Activated CD8-positive, alpha-beta memory T cell treated with anti-CD3 and anti-CD28 coated beads for 1 hour (primary cell): ENCODE data around the gene GRB7.
"Not testable (repeated sequence)": the region's sequence is repeated elsewhere in the genome, so short reads cannot be mapped to it uniquely, and the experiment has no call there.

Experiments
- DNase-seq, 2 donors: peaks; one replicate each; pipeline ENCODE4 v3.0.0-alpha.2; 2020; ENCODE audit warnings: low read depth in 1 of 2; ENCODE audit errors: extremely low read depth in 1 of 2

Gene GRB7

GRCh38 chr17:39737760-39738567 lies at the start of gene GRB7:
TSS of gene GRB7 (plus strand) at chr17:39737938. CDS start at chr17:39742302, 4,364 bp downstream.
- DNase-seq, result no peak

- no peak for DNase-seq
These were observed 49.3 kb upstream of the GRB7 start for GRCh38 chr17:39688475-39688835.

GRCh38 chr17:39688945-39689344 lies 48.8 kb upstream of the GRB7 start:
- DNase-seq, result no peak

GRCh38 chr17:39694593-39694992 lies 43.1 kb upstream of the GRB7 start:
- no peak for DNase-seq

- no peak for DNase-seq
These were observed 42.7 kb upstream of the GRB7 start for GRCh38 chr17:39695089-39695474.

GRCh38 chr17:39696731-39697130 lies 41.0 kb upstream of the GRB7 start:
- no peak for DNase-seq

- no peak for DNase-seq
These were observed 39.8 kb upstream of the GRB7 start for GRCh38 chr17:39697961-39698360.

GRCh38 chr17:39699157-39699817 lies 38.5 kb upstream of the GRB7 start:
- not testable (repeated sequence) for DNase-seq

- DNase-seq, result no peak
These were observed 38.0 kb upstream of the GRB7 start, which contains the start of gene ERBB2 for GRCh38 chr17:39699818-39700147. TSS of gene ERBB2 (plus strand) at chr17:39700064. CDS start at chr17:39700239, 175 bp downstream.

- no peak for DNase-seq
These were observed 37.4 kb upstream of the GRB7 start for GRCh38 chr17:39700148-39700987.

- no peak for DNase-seq
These were observed 36.5 kb upstream of the GRB7 start for GRCh38 chr17:39701012-39701783.

- DNase-seq, result no peak
These were observed 35.8 kb upstream of the GRB7 start for GRCh38 chr17:39701784-39702422.

- DNase-seq, result no peak
These were observed 34.5 kb upstream of the GRB7 start for GRCh38 chr17:39702901-39703893.

GRCh38 chr17:39703913-39704312 lies 33.8 kb upstream of the GRB7 start:
- DNase-seq, result no peak

GRCh38 chr17:39704821-39705551 lies 32.8 kb upstream of the GRB7 start:
- no peak for DNase-seq

- DNase-seq, result no peak
These were observed 31.9 kb upstream of the GRB7 start for GRCh38 chr17:39705786-39706348.

GRCh38 chr17:39706383-39706782 lies 31.4 kb upstream of the GRB7 start:
- DNase-seq, result no peak

- no peak for DNase-seq
These were observed 30.8 kb upstream of the GRB7 start for GRCh38 chr17:39706921-39707337.
